BE2C (cell line): ENCODE results near the gene MRNIP.

Source experiments
- DNase-seq: peaks from one replicate; pipeline ENCODE4 v3.0.0-alpha.2; 2020
- H3K27me3 ChIP-seq: fragments of 250-450 bp; sonication (Bioruptor Pico); 2 replicates; pipeline ENCODE4 v1.5.1; 2020; ENCODE audit warnings: mild to moderate bottlenecking
- H3K36me3 ChIP-seq: fragments of 250-450 bp; sonication (Bioruptor Pico); 2 replicates; pipeline ENCODE4 v1.5.1; 2020; ENCODE audit warnings: mild to moderate bottlenecking
- H3K4me1 ChIP-seq: fragments of 250-450 bp; sonication (Bioruptor Pico); 2 replicates; pipeline ENCODE4 v1.5.1; 2020
- H3K4me3 ChIP-seq: 2 replicates; pipeline ENCODE4 v1.5.1; 2011; ENCODE audit warnings: low read depth, low read length
- H3K9me3 ChIP-seq: fragments of 250-450 bp; sonication (Bioruptor Pico); 2 replicates; pipeline ENCODE4 v1.5.1; 2020
- CTCF ChIP-seq: IDR thresholded peaks from 2 replicates; pipeline ENCODE4 v1.5.1; 2012; ENCODE audit warnings: mild to moderate bottlenecking, low read depth, low read length

The MRNIP gene

GRCh38 chr5:179806250-179807048, 52.2 kb downstream of the MRNIP start, which contains the start of gene MGAT4B:
Gene MGAT4B, minus strand, starts transcription at chr5:179806866. Its CDS starts 283 bp downstream, at chr5:179806583.
- Histone ChIP-seq H3K27me3 (no peaks in the 10 kb centered on the region), H3K36me3 (no peaks in the 10 kb centered on the region), H3K4me1 (no peaks in the 10 kb centered on the region; the same call in 1 of the 2 replicates), H3K4me3 (peak within 1 kb of the TSS; percentile 70), H3K9me3 (no peaks in the 10 kb centered on the region)
- DNase-seq: peak; percentile 78
- TF ChIP-seq CTCF: no peak

GRCh38 chr5:179805529-179806249, 52.9 kb downstream of the MRNIP start:
- Histone ChIP-seq H3K36me3 (peaks cover 2% of the 10 kb centered on the region; the same call in 1 of the 2 replicates), H3K4me1 (no peaks in the 10 kb centered on the region; the same call in 1 of the 2 replicates), H3K4me3 (peak overlapping the region; percentile 70), H3K27me3 (no peaks in the 10 kb centered on the region), H3K9me3 (no peaks in the 10 kb centered on the region)
- TF ChIP-seq CTCF: no peak
- no peak for DNase-seq

- no peak for DNase-seq
- no peaks in the 10 kb centered on the region for H3K9me3 ChIP-seq
- no peaks in the 10 kb centered on the region for H3K27me3 ChIP-seq
- peak overlapping the region; percentile 70 for H3K4me3 ChIP-seq
- no peaks in the 10 kb centered on the region; the same call in 1 of the 2 replicates for H3K4me1 ChIP-seq
- TF ChIP-seq CTCF: no peak
- H3K36me3 ChIP-seq: peaks cover 2% of the 10 kb centered on the region; the same call in 1 of the 2 replicates
These were observed 53.5 kb downstream of the MRNIP start for GRCh38 chr5:179805070-179805528.

GRCh38 chr5:179804555-179804947, 54.1 kb downstream of the MRNIP start:
- H3K4me1 ChIP-seq: no peaks in the 10 kb centered on the region; the same call in 1 of the 2 replicates
- no peak for TF ChIP-seq CTCF

GRCh38 chr5:179803651-179804554, 54.7 kb downstream of the MRNIP start:
- Histone ChIP-seq H3K4me1 (no peaks in the 10 kb centered on the region; the same call in 1 of the 2 replicates), H3K36me3 (peaks cover 7% of the 10 kb centered on the region), H3K4me3 (no peak overlapping the region), H3K27me3 (no peaks in the 10 kb centered on the region), H3K9me3 (no peaks in the 10 kb centered on the region)
- TF ChIP-seq CTCF: no peak
- no peak for DNase-seq

More at GRCh38 chr5:179804555-179804947, 54.1 kb downstream of the MRNIP start:
- Histone ChIP-seq H3K36me3 (peaks cover 2% of the 10 kb centered on the region; the same call in 1 of the 2 replicates), H3K27me3 (no peaks in the 10 kb centered on the region), H3K9me3 (no peaks in the 10 kb centered on the region), H3K4me3 (peak overlapping the region; percentile 70; the same call in 1 of the 2 replicates)
- no peak for DNase-seq
